NCI-H2107 (cell line): Measurements from ENCODE around the gene FBXW8.

Source experiments
- DNase-seq: peaks from one replicate; lab custom pipeline; 2025; lab: John Stamatoyannopoulos, UW

FBXW8 gene

DNA sequence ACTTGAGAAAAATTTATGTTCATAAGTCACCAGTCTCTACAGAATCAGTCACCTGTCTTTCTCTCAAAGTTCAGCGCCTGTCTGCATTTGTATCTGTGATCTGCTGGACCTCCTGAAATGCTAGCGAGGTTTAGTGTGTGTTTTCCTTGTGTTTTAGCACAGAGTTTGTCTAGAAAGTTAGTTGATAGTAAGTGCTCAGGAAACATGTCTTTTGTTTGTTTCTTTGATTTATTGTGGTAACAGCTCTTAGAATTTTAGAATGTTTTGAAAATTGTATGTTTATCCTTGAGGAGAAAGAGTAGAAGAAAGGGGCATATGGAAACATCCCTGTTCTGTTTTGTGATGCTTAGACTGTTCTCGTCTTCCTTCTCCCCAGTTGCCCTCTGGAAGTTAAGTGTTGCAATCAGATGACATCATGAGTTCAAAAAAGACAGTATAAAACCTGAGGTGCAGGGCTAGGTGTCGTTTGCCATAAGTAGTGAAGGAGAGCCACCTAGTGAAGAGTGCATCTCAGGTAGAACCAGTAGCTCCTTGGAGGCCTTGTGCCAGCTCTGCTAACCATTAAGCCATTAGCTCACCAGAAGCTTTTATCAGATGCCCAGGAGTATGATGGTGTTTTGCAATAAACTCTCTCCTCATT is 44.8 kb downstream of the FBXW8 start:
- no peak for DNase-seq

DNA sequence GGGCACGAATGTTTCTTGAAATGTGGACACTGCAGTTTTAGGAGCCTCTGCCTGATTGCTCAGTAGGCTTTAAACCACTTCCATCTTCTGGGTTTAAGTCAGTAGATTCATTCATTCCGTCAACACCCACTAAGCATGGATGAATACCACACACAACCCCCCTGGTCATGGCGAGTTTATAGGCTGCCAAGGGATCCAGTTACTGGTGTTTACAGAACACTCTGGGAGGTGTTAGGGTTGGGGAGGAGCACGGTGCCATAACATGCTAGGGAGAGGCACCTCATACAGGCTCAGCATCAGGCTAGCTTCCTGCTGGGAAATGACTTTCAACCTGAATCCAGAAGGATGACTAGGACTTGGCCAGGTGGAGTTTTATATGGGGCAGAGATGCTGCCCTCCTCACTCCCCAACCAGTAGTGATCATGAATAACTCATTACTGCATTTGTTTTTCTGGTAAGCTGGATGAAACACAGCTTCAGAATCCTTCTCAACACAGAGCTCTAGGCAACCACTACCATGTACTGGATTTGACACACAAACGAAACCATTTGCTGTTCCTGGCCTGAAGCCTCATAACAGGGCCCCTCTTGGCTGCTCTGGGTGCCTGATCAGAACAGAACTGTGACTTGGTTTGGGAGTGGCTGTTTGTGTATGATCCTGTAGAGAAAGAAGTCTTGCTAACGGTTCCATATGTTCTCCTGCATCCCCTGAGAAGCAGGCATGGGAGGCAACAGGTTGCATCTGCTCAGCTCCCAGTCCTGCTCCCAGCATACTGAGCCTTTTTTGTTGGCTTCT is 47.9 kb downstream of the FBXW8 start:
- DNase-seq = no peak

DNA sequence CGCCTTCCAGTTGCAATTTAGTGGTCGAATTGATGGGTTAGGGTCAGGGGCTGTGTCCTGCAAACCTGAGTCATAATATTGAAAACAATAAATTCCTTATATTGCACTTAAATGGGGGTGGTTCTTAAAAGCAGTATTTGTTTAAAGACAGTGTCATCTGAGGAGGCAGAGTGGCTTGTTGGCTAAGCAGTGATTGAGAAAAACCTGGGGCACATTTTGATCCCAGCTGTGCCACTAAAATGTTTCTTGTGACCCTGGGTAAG is 48.4 kb downstream of the FBXW8 start:
- DNase-seq = no peak

DNA sequence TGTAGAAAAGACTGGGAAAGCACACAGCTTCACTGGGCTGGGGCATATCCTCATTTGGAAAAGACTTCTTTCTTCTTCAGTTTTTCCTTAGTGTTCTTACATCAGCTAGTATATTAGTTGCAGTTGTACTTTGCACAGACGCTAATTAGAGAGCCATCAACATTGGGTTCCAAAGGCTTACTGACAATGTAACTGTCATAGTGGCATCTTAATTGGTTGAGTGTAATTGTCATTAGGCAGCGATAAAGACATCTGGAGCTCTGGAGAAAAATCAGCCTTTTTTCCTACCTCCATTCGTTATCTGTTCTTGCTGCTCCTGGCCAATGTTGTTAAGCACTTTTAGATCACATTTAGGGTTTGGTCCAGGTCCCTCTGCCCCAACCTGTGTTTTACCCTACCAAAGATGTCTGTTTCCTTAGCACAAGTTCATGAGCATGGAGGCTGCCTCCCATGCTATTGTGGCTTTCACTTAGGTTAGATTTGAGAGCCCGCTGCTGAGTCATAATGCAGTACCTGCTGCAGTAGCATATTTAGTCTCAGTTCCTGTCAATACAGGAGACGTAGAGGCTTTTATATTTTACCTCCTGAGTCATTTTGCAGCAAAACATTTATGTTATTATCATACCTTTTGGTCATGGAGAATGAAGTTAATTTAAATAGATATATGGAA is 49.2 kb downstream of the FBXW8 start:
- DNase-seq = no peak

DNA sequence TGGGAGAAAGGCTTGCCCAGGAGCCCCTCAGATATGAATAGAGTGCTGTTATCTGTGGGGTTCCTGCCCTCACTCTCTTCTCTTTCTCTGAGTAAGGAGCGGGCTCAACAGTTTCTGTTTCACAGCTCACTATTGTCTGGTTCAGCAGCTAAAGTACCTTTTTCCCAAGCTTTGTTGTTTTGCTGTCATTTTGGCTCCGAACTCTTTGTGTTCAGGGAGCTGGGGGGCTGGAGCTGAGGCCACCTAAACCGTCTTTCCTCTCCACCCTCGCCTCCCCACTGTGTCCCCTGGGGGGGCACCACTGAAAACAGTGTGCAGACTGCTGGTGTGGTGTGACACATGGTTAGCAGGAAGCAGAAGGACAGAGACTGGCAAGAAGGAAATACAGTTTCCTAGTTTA is 51.4 kb downstream of the FBXW8 start:
- DNase-seq = no peak

DNA sequence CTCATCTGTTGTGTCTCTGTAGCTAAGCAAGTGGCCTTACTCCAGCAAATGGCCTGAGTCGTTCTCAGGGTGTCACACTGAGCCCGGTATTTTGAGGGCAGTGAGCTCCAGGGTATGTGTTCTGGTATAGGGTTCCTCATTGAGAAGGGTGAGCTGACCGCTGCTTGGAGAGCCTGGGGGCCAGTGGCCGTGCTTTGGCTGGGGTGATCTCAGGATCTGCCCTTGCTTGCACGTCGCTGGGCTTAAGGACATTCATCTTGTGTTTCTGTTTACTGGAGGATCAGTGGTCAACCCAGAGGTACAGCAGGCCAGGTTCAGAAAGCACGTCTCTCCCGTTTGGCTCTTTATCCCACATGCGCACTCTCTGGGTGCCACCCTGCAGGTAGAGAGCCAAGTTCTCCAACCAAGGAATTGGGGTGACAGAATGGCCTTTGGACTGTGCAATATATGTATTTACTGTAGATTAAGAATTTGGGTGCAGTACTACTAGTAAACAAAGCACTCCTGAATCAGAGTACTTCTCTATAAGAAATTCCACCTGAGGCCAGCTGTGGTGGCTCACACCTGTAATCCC is 52.1 kb downstream of the FBXW8 start:
- no peak for DNase-seq

DNA sequence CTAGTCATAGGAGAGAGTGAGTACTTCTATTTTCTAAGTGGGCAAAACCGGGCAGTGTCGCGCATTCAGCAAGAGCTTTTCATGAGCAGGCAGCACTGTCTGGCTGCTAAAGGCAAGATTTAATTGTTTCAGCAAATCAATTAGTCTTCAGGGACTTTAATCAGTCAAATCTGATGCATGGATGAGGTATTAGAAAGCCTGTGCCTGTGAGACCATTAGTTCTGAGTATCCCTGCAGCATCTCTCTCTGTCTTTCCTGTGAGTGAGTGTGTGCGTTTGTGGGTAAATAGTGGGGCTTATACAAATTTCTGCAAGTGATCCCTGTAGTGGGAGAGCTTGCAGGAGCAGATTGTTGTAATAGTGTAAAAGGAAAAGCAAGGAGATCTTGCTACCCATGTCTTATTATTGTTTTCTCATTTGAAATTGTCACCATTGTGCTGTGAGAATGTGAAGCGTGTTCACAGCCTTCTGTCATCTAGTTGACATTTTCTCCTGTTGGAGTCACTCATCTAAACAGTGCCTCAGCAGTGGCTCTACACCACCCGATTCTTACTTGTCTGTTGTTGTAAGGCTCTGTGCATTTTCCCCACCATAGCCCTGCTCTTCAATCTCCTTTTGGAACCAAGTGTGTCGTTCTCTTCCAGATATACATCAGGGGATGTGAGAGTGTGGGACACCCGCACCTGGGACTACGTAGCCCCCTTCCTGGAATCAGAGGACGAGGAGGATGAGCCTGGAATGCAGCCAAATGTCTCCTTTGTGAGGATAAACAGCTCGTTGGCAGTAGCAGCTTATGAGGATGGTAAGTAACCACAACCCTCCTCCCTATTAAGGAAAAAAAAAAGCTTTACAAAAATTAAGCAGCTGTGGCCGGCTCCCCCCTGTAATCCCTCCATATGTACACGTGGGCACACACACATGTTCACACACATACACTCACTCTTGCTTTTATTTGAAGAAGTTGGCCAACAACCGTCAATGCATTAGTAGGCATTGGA is 53.6 kb downstream of the FBXW8 start:
- no peak for DNase-seq

DNA sequence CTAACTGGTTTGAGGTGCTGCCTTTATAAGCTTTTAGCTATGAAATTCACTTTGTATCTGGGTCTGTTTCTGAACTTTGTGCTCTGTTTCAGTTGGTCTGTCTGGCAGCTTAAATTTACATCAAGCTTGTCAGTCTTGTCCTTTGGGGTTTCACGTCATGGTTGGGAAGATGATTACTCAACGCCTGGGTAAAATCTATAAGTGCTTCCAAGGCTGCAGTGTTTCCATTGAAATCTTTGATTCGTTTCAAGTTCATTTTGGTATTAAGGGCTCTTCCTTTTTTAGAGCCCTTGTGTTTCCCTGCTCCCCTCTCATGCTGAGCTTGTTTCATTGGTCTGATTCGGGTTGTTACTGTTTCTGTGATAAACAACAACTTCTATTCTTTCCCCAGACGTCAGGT is 58.2 kb downstream of the FBXW8 start:
- no peak for DNase-seq

DNA sequence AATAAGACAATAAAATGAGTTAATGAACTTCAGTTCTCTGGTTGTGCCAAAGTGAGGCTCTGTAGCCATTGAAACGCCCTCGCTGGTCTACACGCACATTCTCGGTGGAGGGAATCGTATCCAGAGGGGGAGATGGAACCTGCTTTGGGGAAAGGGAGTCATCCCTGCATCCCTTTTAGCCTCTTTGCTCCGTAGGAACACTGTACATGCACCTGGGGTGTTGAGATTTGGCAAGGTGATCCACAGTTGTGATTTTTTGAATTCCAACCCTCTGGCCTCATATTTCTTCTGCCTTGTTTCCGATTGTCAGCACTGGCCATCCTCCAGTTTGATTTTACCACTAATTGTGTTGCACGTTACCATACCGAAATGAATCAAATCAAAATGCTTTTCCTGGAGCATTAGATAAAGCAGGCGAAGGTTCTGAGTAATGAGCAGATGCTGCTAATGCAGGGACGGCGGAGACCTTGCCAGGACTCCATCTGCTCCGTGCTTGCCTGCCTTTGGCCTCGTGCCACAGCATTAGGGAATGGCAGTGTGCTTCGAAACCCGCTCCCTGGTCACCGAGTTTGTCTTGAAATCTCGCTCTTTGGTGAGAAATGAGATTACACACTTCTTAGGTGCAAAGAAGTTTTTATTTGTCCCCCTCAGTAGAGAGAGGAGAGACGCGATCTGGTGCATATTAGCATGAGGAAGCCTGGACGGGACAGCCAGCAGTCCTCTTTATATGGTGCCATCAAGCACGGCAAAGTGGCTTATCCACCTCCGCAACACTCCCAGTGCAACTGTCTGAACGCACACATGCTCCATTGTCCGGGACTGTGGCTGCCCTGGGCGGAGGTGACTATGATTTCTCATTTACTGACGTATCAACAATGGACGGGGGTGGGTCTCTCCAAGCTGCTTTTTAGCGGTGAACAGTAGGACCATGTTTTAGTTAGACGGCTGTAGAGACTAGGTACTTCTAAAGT is 59.1 kb downstream of the FBXW8 start:
- no peak for DNase-seq

DNA sequence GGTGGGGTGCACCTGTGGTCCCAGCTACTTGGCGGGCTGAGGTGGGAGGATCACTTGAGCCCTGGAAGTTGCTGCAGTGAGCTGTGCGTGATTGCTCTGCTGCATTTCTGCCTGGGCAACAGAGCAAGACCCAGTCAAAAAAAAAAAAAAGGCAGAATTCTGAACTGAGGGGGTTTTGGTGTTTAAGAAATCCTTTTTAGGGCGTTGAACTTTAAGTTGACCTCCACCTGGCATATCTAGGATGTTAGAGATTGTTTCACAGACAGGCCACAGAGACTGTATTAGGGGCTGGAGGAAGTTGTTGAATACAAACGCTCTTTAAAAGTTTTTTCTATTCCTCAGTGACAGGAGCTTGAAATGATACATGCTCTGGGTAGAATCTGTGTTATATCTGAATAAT is 60.5 kb downstream of the FBXW8 start:
- no peak for DNase-seq

DNA sequence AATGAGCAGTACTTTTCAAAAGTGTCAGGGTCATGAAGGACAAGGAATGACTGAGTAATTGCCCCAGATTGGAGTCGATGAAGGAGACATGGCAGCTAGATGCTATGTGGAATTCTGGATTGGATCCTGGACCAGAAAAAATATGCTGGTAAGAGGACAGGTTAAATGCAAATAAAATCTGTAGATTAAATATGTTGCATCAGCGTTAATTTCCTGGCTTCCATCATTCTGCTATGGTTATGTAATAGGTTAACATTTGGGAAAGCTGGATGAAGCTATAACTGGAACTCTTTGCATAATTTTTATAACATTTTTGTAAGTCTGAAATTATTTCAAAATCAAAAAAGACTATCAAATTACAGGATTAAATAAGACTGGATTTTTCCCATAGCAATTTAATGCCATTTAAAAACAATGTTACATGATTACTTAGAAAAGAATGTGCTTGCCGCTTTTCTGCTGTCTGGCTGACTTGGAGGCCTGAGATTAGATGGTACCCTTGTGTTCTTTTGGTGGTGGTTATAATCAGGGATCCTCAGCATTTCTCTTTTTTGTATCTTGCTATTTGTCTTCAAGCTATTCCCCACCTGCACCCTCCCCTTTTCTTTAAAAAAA is 65.1 kb downstream of the FBXW8 start:
- DNase-seq = no peak

DNA sequence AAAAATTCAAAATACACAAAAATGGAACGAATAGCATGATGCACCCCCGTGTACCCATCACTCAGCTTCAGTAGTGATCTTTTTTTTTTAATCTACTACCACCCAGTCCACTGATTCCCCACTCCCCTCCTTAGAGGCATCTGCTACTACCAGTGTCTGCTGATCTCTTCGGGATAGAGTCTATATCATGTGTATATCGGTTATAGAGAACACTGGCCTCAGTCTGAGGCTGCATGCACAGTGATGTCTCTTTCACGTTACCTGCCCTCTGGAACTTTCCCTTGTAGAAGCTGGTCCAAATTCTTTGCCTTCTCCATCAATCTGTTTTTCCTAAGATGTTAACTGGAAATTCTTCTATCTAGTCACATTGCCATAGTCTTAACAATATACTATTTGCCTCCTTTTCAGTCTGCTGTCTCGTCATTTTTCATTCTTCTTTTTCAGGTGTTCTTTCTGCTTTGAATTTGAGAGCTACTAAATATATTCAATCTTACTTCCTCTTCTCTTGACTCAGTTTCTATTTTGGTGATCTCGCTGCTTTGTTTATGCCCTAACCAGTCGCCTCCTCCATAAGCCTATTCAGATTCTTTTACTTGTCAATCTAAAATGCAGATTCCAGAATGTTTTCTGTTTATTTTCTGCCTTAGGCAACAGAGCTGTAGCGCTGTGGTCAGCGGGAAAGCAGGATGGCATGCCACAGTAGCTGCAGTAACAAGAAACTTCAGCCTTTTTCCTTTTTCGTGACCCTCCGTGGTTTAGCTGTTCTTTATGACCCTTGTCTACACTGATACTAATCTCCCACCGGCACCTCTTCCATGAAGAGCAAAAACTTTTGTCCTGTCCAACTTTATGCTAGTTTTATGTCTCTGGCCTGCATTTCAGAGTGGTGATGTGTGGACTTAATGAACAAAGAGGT is 67.0 kb downstream of the FBXW8 start:
- no peak for DNase-seq

DNA sequence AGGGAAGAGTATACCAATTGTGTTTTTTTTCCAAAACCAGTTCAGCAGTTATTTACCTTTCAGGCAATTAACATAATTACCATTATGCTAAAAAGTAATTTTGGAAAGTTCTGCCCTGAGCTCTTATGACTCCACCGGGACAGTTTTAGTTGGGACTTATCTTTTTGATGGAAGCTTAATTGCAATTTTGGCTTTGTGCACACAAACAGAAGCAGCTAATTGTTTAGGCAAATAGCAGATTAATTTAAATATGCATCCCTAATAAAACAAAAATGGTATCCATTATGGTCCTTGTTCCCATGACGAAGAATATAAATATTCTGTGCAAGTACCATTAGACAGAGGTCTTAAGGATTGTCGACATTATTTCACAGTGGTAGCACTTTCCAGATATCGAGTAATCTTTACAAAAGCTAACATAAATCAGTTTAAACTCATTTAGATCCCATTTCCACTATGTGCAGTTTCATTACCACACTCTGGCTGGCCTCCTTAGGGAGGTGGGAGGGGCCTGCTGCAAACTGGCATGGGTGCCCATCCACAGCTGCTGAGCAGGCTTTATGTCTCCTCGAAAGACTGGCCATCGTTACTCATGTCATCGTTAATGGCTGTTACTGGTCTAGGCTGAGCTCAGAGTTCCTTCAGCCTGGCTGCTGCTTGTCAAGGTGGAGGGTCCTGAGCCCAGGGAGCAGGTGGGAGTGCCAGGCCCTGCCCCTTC is 68.2 kb downstream of the FBXW8 start:
- DNase-seq = no peak

DNA sequence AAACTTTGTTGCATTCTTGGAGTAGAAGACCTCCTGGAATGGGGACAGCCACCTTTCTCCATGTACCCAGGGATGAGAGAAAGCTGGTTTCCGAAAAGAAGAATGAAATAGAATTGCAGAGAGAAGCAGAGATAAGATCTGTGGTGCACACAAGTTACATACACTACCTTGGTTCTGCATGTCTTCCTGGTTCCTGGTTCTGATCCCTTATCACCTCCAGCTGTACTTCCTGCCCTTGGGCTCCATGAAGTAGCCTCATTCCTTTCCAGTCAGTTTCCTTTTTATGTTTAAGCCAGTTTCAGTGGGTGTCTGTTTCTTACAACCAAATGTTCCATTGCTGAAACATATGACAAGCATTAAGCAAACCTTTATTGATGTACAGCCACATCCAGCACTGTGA is 69.3 kb downstream of the FBXW8 start:
- DNase-seq = no peak

DNA sequence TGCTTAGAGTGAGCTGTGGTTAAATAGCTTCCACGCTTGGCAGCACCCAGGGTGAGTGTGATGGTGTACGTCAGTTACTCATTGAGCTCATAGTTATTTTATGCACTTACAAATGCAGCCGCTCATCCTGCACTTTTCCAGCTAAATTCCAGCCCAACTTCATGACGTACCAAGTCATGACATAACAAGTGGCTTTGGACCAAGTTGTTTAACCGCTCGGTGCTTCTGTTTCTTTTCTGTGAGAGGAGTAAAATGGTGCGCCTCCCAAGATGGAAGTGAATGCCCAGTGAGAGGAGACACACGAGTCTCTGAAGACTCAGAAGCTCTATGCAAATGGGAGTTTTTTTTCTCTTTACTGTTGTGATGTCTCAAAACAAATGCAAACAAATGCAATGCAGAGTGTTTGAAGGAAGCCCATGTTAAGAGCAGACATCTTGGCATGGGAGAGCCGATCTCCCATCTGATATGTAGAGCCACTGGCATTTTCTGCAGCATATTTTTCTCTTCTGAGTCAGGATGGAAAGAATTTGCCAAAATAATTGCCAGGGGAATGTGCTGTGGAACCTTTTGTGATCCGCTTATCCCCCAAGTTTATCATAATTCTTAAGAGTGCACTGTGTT is 72.2 kb downstream of the FBXW8 start:
- no peak for DNase-seq

DNA sequence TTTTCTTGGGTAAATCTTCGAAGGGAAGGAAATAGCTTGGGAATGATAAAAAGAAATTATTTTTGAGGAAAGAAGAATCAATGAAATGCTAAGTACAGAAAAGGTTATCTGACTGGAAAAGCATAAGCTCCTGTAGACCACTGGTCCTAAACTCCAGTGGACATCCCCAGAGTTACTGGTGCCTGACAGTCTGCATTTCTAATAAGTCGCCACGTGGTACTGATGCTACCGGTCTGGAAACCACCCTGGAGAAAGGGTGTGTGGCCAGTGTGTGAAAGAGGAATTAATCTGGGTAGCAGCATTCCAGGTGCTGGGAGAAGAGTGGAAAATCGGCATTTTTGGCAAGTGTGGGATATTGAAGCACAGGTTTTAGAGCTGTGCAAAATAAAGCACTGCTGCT is 73.3 kb downstream of the FBXW8 start:
- no peak for DNase-seq

DNA sequence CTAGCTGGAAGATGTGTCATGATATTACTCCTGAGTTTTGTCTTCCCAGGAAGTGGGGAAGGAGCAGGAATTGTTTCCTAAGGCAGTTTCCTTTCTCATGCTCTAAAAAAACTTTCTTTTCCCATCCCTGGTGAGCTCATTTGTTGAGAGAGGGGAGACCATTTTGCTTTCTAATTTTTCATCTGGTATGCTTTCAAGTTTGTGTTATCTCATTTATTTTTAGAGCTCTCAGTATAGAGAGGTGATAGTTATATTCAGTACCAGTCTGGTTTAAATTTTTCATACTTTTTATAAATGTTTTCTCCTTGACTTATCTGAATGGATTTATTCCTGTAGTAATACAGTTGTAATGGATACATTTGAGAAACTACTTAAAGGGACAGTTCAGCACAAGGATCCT is 79.6 kb downstream of the FBXW8 start:
- DNase-seq = no peak
